OCI-LY1 (cell line): Measurements from ENCODE around the gene ADCY1.

Source experiments
- H2AFZ ChIP-seq: fragments of 200-600 bp; sonication (generic), shearing (Covaris generic); 2 replicates; pipeline ENCODE4 v1.6.0; 2014; ENCODE audit warnings: antibody characterized with exemption, mild to moderate bottlenecking, low read length
- H3F3A ChIP-seq: fragments of 200-600 bp; sonication (generic), shearing (Covaris generic); 2 replicates; pipeline ENCODE4 v1.6.0; 2014; ENCODE audit warnings: mild to moderate bottlenecking, antibody characterized with exemption, low read length, moderate library complexity; ENCODE audit not compliant: insufficient read depth
- H3K27ac ChIP-seq: fragments of 200-600 bp; sonication (generic); 2 replicates; pipeline ENCODE4 v1.5.1; 2014; ENCODE audit warnings: low read length, mixed run types, mild to moderate bottlenecking, low read depth; ENCODE audit not compliant: poor library complexity, severe bottlenecking
- H3K27me3 ChIP-seq: fragments of 200-600 bp; sonication (generic); 2 replicates; pipeline ENCODE4 v1.6.0; 2014; ENCODE audit warnings: antibody characterized with exemption, mild to moderate bottlenecking, low read length, moderate library complexity; ENCODE audit not compliant: insufficient read depth
- H3K36me3 ChIP-seq: fragments of 200-600 bp; sonication (generic); 2 replicates; pipeline ENCODE4 v1.6.1; 2014; ENCODE audit warnings: mild to moderate bottlenecking, antibody characterized with exemption, low read length, moderate library complexity, mixed read lengths; ENCODE audit not compliant: insufficient read depth
- H3K4me1 ChIP-seq: fragments of 200-600 bp; sonication (generic); 2 replicates; pipeline ENCODE4 v1.5.1; 2014; ENCODE audit warnings: mild to moderate bottlenecking, low read length, moderate library complexity; ENCODE audit not compliant: insufficient read depth, severe bottlenecking
- H3K4me2 ChIP-seq: fragments of 200-600 bp; sonication (generic), shearing (Covaris generic); 2 replicates; pipeline ENCODE4 v1.6.1; 2014; ENCODE audit warnings: low read length
- H3K4me3 ChIP-seq: fragments of 200-600 bp; sonication (generic); 2 replicates; pipeline ENCODE4 v1.5.1; 2014; ENCODE audit warnings: low read length, low read depth, mild to moderate bottlenecking, mixed read lengths; ENCODE audit not compliant: poor library complexity, severe bottlenecking
- H3K79me2 ChIP-seq: fragments of 200-600 bp; shearing (Covaris generic); 2 replicates; pipeline ENCODE4 v1.6.1; 2016; ENCODE audit warnings: mixed run types, low read length, mixed read lengths; ENCODE audit not compliant: insufficient read depth
- H3K9ac ChIP-seq: fragments of 200-600 bp; sonication (generic), shearing (Covaris generic); 2 replicates; pipeline ENCODE4 v1.6.1; 2014; ENCODE audit warnings: mild to moderate bottlenecking, low read length, mixed read lengths
- H3K9me2 ChIP-seq: fragments of 200-600 bp; sonication (generic), shearing (Covaris generic); 2 replicates; pipeline ENCODE4 v1.6.1; 2014; ENCODE audit warnings: low read depth, mild to moderate bottlenecking, low read length, mixed read lengths
- H3K9me3 ChIP-seq: fragments of 200-600 bp; shearing (Covaris generic); 2 replicates; pipeline ENCODE4 v1.6.1; 2014; ENCODE audit warnings: low read length, mixed read lengths
- H4K20me1 ChIP-seq: fragments of 200-600 bp; sonication (generic), shearing (Covaris generic); 2 replicates; pipeline ENCODE4 v1.6.0; 2016; ENCODE audit warnings: mild to moderate bottlenecking, low read length; ENCODE audit not compliant: insufficient read depth
- CTCF ChIP-seq: fragments of 200-600 bp; sonication (generic), shearing (Covaris generic); IDR thresholded peaks from 2 replicates; pipeline ENCODE4 v1.5.1; 2017; ENCODE audit warnings: mild to moderate bottlenecking, antibody characterized with exemption, low read length, moderate library complexity, mixed read lengths
- EZH2 ChIP-seq: fragments of 200-600 bp; sonication (generic), shearing (Covaris generic); IDR thresholded peaks from 2 replicates; pipeline ENCODE4 v1.8.0; 2017; ENCODE audit warnings: borderline replicate concordance, mixed run types, mild to moderate bottlenecking, antibody characterized with exemption, low read length, moderate library complexity, mixed read lengths

Gene ADCY1

GRCh38 chr7:45687721-45688120, 113.6 kb downstream of the ADCY1 start:
- Histone ChIP-seq H2AFZ (no peak overlapping the region), H3K4me3 (no peak overlapping the region), H3F3A (no peaks in the 10 kb centered on the region), H4K20me1 (no peaks in the 10 kb centered on the region), H3K36me3 (no peaks in the 10 kb centered on the region), H3K4me1 (no peaks in the 10 kb centered on the region), H3K9ac (no peak overlapping the region), H3K79me2 (no peaks in the 10 kb centered on the region), H3K9me3 (no peaks in the 10 kb centered on the region), H3K27ac (no peak overlapping the region), H3K27me3 (no peaks in the 10 kb centered on the region; the same call in 1 of the 2 replicates), H3K9me2 (no peaks in the 10 kb centered on the region), H3K4me2 (no peak overlapping the region)
- TF ChIP-seq EZH2, result no peak
- no peak for TF ChIP-seq CTCF

GRCh38 chr7:45688382-45688781, 114.2 kb downstream of the ADCY1 start:
- Histone ChIP-seq H3K4me1 (no peaks in the 10 kb centered on the region), H3K9ac (no peak overlapping the region), H3K4me3 (no peak overlapping the region), H3F3A (no peaks in the 10 kb centered on the region), H3K79me2 (no peaks in the 10 kb centered on the region), H3K36me3 (no peaks in the 10 kb centered on the region), H3K9me3 (no peaks in the 10 kb centered on the region), H3K27ac (no peak overlapping the region), H3K9me2 (no peaks in the 10 kb centered on the region), H2AFZ (no peak overlapping the region), H4K20me1 (no peaks in the 10 kb centered on the region), H3K4me2 (no peak overlapping the region), H3K27me3 (no peaks in the 10 kb centered on the region; the same call in 1 of the 2 replicates)
- no peak for TF ChIP-seq CTCF
- TF ChIP-seq EZH2, result no peak

- no peaks in the 10 kb centered on the region for H3K79me2 ChIP-seq
- H3F3A ChIP-seq, result no peaks in the 10 kb centered on the region
- H2AFZ ChIP-seq, result no peak overlapping the region
- H4K20me1 ChIP-seq, result no peaks in the 10 kb centered on the region
- no peaks in the 10 kb centered on the region for H3K9me3 ChIP-seq
- TF ChIP-seq EZH2 (no peak), CTCF (no peak)
- H3K27me3 ChIP-seq, result no peaks in the 10 kb centered on the region
- no peaks in the 10 kb centered on the region for H3K9me2 ChIP-seq
- H3K27ac ChIP-seq, result no peak overlapping the region
- no peak overlapping the region for H3K4me2 ChIP-seq
- no peaks in the 10 kb centered on the region for H3K4me1 ChIP-seq
- no peak overlapping the region for H3K4me3 ChIP-seq
- no peak overlapping the region for H3K9ac ChIP-seq
- H3K36me3 ChIP-seq, result no peaks in the 10 kb centered on the region
Measured at GRCh38 chr7:45689011-45689796, 115.0 kb downstream of the ADCY1 start.
